ENCODE results near the gene COL4A3. TPM values are rescaled to one million over a fixed set of nuclear protein-coding genes. Genes with fewer than 3 reads are reported as not detected.

The COL4A3 gene
- total and polyA plus RNA-seq, 9 of the 15 experiments (the other 6 are each of a cell fraction or from before 2014, with no cell fraction given): not detected

GRCh38 chr2:227146456-227146855 is 18.0 kb upstream of the COL4A3 start:
- Histone ChIP-seq H3K9me3 (replicated peaks; ENCODE audit: control insufficient read depth, insufficient read depth, low read depth, low read length) (no peaks in the 10 kb centered on the region), H3K4me2 (ENCODE audit: insufficient read depth, low read length) (no peak overlapping the region), H2AFZ (ENCODE audit: low read depth, low read length) (no peak overlapping the region), H4K20me1 (replicated peaks; ENCODE audit: control insufficient read depth, insufficient read depth, low read length) (no peaks in the 10 kb centered on the region), H3K27me3 (ENCODE audit: control insufficient read depth in 2 of 2, insufficient read depth in 2 of 2, low read length in 2 of 2) (no peaks in the 10 kb centered on the region), H3K9me1 (ENCODE audit: control insufficient read depth, insufficient read depth, low read length) (no peaks in the 10 kb centered on the region), H3K4me1 (replicated peaks in 1 of 2; ENCODE audit: control insufficient read depth in 2 of 2, insufficient read depth in 2 of 2, low read length in 2 of 2) (no peaks in the 10 kb centered on the region), H3K36me3 (ENCODE audit: control insufficient read depth, insufficient read depth, low read length) (no peaks in the 10 kb centered on the region), H3K4me3 (no peak overlapping the region), H3K9ac (ENCODE audit: insufficient read depth in 1 of 2, low read depth in 2 of 2, low read length in 2 of 2) (no peak overlapping the region), H3K27ac (ENCODE audit: extremely low read depth, low read depth, low read length) (no peak overlapping the region), H3K79me2 (ENCODE audit: control insufficient read depth, insufficient read depth, low read length) (no peaks in the 10 kb centered on the region)
- WGBS (ENCODE audit: insufficient coverage, low coverage, missing lambda C conversion rate): 0% methylated on average over 5 of the region's 6 CpGs
- TF ChIP-seq PBX2 (CRISPR knock-in tag; IDR thresholded peaks at IDR 0.05; ENCODE audit: low read depth): no peak
- TF ChIP-seq PBX2 (tag; conservative IDR thresholded peaks at IDR 0.05; ENCODE audit: low read depth): no peak
- no peak for TF ChIP-seq SMAD4 (CRISPR knock-in tag; conservative IDR thresholded peaks at IDR 0.05)
- TF ChIP-seq SMARCA4 (IDR thresholded peaks at IDR 0.05): no peak
- TF ChIP-seq SETDB1 (IDR thresholded peaks at IDR 0.05; ENCODE audit: low read length): no peak
- TF ChIP-seq TCF7L2 (IDR thresholded peaks at IDR 0.05; ENCODE audit: low read depth, low read length): no peak
- no peak for TF ChIP-seq BCOR (IDR thresholded peaks at IDR 0.05)
- TF ChIP-seq RFX7 (CRISPR knock-in tag; IDR thresholded peaks at IDR 0.05): no peak
- TF ChIP-seq HCFC1 (IDR thresholded peaks at IDR 0.05; ENCODE audit: low read depth, low read length): no peak
- TF ChIP-seq MCM7 (IDR thresholded peaks at IDR 0.05): no peak
- TF ChIP-seq MAZ (CRISPR knock-in tag; conservative IDR thresholded peaks at IDR 0.05 in 1 of 2, IDR thresholded peaks at IDR 0.05 in 1 of 2): no peak
- intact Hi-C loops (cut with micrococcal nuclease) (no loop called here), in situ Hi-C loops (cut with MboI) (no loop called here)
- POLR2A ChIA-PET: no interaction called here
- BruUV-seq (replicated peaks): no TSS peak
- DNase-seq (ENCODE audit: extremely low read depth in 1 of 4, low spot score in 3 of 4): no peak
- no peak for ATAC-seq
- CTCF ChIA-PET (ENCODE audit: low intra/inter-chr PET ratio): no interaction called here
- FAIRE-seq: no peak

All from K562 (cell line).